ENCODE measurements around the gene GSTT2B.

DNA sequence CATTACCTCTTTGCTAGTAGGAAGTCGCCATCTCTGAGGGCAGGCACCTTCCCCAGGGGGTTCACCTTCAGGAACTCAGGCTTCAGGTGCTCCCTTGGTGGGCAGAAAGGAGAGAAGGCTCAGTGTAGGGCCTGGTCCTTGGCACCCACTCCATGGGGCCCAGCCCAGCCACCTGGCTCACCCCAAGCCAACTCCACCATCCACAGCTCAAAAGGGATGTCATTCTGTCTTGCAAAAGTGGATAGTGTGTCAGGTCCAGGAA lies 47.0 kb upstream of the GSTT2B start:
- TF ChIP-seq, protein P1, sequence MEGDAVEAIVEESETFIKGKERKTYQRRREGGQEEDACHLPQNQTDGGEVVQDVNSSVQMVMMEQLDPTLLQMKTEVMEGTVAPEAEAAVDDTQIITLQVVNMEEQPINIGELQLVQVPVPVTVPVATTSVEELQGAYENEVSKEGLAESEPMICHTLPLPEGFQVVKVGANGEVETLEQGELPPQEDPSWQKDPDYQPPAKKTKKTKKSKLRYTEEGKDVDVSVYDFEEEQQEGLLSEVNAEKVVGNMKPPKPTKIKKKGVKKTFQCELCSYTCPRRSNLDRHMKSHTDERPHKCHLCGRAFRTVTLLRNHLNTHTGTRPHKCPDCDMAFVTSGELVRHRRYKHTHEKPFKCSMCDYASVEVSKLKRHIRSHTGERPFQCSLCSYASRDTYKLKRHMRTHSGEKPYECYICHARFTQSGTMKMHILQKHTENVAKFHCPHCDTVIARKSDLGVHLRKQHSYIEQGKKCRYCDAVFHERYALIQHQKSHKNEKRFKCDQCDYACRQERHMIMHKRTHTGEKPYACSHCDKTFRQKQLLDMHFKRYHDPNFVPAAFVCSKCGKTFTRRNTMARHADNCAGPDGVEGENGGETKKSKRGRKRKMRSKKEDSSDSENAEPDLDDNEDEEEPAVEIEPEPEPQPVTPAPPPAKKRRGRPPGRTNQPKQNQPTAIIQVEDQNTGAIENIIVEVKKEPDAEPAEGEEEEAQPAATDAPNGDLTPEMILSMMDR (IDR thresholded peaks at IDR 0.05) = no peak
- TF ChIP-seq EZH2 (IDR thresholded peaks at IDR 0.05; ENCODE audit: borderline replicate concordance, insufficient read depth, low read depth, low read length, poor library complexity, severe bottlenecking) = no peak

All from B cell (primary cell).